IMR-90 (cell line): Measurements from ENCODE around the gene KRTAP5-10. TPM values are rescaled to one million over a fixed set of nuclear protein-coding genes. Genes with fewer than 3 reads are reported as not detected.
"Not testable (repeated sequence)": the region's sequence is repeated elsewhere in the genome, so short reads cannot be mapped to it uniquely, and the experiment has no call there.

Source experiments
- ATAC-seq: fragments of 200-7000 bp; cut with Tn5 transposase; 2 replicates; pipeline ENCODE4 v1.9.1; 2020; ENCODE audit warnings: low read depth, mild to moderate bottlenecking, moderate library complexity
- BruUV-seq: library from RNA; stranded (reverse); fragments of 400-500 nt; replicated peaks from 2 replicates; lab custom pipeline; 2021; lab: Mats Ljungman, UMichigan
- CTCF ChIA-PET: fragments of 300-600 bp; formaldehyde crosslinking; extraction: SDS; loops from one replicate; lab custom pipeline; 2021; ENCODE audit warnings: antibody characterized with exemption; lab: Yijun Ruan, JAX
- POLR2A ChIA-PET: fragments of 300-600 bp; sonication (Branson Sonifier 250); formaldehyde crosslinking; loops from one replicate; lab custom pipeline; 2022; ENCODE audit warnings: antibody characterized with exemption; ENCODE audit not compliant: unreplicated experiment; lab: Charles Lee
- DNase-seq: peaks from one replicate; pipeline ENCODE4 v3.0.0; 2013
- H2AFZ ChIP-seq: replicated peaks from 2 replicates; pipeline ENCODE3; 2013; ENCODE audit warnings: low read length, mild to moderate bottlenecking; ENCODE audit not compliant: poor library complexity
- H2AK5ac ChIP-seq: 2 replicates; pipeline ENCODE4 v1.6.1; 2013; ENCODE audit warnings: low read depth, low read length, inconsistent platforms
- H2AK9ac ChIP-seq: replicated peaks from 2 replicates; pipeline ENCODE3; 2013; ENCODE audit warnings: mild to moderate bottlenecking, low read depth, low read length, moderate library complexity; ENCODE audit not compliant: poor library complexity
- H2BK120ac ChIP-seq: 2 replicates; pipeline ENCODE4 v1.6.1; 2013; ENCODE audit warnings: low read depth, low read length, inconsistent platforms
- H2BK15ac ChIP-seq: 3 replicates; pipeline ENCODE4 v1.6.1; 2013; ENCODE audit warnings: low read depth, low read length, inconsistent platforms
- H2BK20ac ChIP-seq: 2 replicates; pipeline ENCODE4 v1.6.1; 2013; ENCODE audit warnings: low read depth, mild to moderate bottlenecking, inconsistent platforms, low read length, moderate library complexity
- H2BK5ac ChIP-seq: 2 replicates; pipeline ENCODE4 v1.6.1; 2013; ENCODE audit warnings: mild to moderate bottlenecking, low read depth, low read length, inconsistent platforms; ENCODE audit not compliant: poor library complexity, severe bottlenecking
- H3K14ac ChIP-seq: replicated peaks from 2 replicates; pipeline ENCODE4 v1.6.1; 2013; ENCODE audit warnings: low read depth, low read length, inconsistent platforms
- H3K18ac ChIP-seq: 2 replicates; pipeline ENCODE4 v1.6.1; 2013; ENCODE audit warnings: low read depth, low read length, control low read depth
- H3K23ac ChIP-seq: 2 replicates; pipeline ENCODE4 v1.6.1; 2013; ENCODE audit warnings: low read depth, low read length, inconsistent platforms
- H3K27ac ChIP-seq: 2 replicates; pipeline ENCODE4 v1.5.1; 2013; ENCODE audit warnings: mild to moderate bottlenecking, control low read depth, low read length; ENCODE audit not compliant: insufficient read depth
- H3K27me3 ChIP-seq: 2 replicates; pipeline ENCODE4 v1.6.1; 2013; ENCODE audit warnings: low read length; ENCODE audit not compliant: control insufficient read depth, insufficient read depth
- H3K36me3 ChIP-seq: 2 replicates; pipeline ENCODE4 v1.6.1; 2013; ENCODE audit warnings: low read length, mixed read lengths; ENCODE audit not compliant: control insufficient read depth, insufficient read depth
- H3K4ac ChIP-seq: 2 replicates; pipeline ENCODE4 v1.6.1; 2013; ENCODE audit warnings: low read depth, low read length, inconsistent platforms
- H3K4me1 ChIP-seq: 2 replicates; pipeline ENCODE4 v1.6.1; 2013; ENCODE audit warnings: low read length, mixed read lengths; ENCODE audit not compliant: control insufficient read depth, insufficient read depth
- H3K4me2 ChIP-seq: 2 replicates; pipeline ENCODE4 v1.6.1; 2013; ENCODE audit warnings: low read depth, mild to moderate bottlenecking, control low read depth, low read length, moderate library complexity
- H3K4me3 ChIP-seq: 2 replicates; pipeline ENCODE4 v1.5.1; 2013; ENCODE audit warnings: low read depth, mild to moderate bottlenecking, control low read depth, low read length, moderate library complexity; ENCODE audit not compliant: insufficient read depth
- H3K56ac ChIP-seq: 2 replicates; pipeline ENCODE4 v1.6.1; 2013; ENCODE audit warnings: low read length, inconsistent platforms; ENCODE audit not compliant: insufficient read depth; ENCODE audit errors: extremely low read depth
- H3K79me1 ChIP-seq, 2 experiments: 2 replicates each; pipeline ENCODE4 v1.6.1; 2013; ENCODE audit warnings: low read length in 2 of 2, inconsistent platforms in 1 of 2, low read depth in 1 of 2
- H3K9ac ChIP-seq: 2 replicates; pipeline ENCODE4 v1.6.1; 2013; ENCODE audit warnings: low read depth, low read length, control low read depth
- H3K9me1 ChIP-seq: 2 replicates; pipeline ENCODE4 v1.6.1; 2013; ENCODE audit warnings: low read length, inconsistent platforms; ENCODE audit not compliant: insufficient read depth
- H3K9me3 ChIP-seq: 2 replicates; pipeline ENCODE4 v1.6.1; 2013; ENCODE audit warnings: low read length; ENCODE audit not compliant: control insufficient read depth, insufficient read depth
- H4K20me1 ChIP-seq: 2 replicates; pipeline ENCODE4 v1.6.1; 2013; ENCODE audit warnings: low read length, inconsistent platforms; ENCODE audit not compliant: insufficient read depth
- H4K5ac ChIP-seq: 2 replicates; pipeline ENCODE4 v1.6.1; 2013; ENCODE audit warnings: mild to moderate bottlenecking, low read depth, low read length, control low read depth
- H4K8ac ChIP-seq, 2 experiments: 2 replicates each; pipeline ENCODE4 v1.6.1; 2013; ENCODE audit warnings: low read depth in 2 of 2, low read length in 2 of 2, control low read depth in 1 of 2, inconsistent platforms in 1 of 2
- H4K91ac ChIP-seq: 2 replicates; pipeline ENCODE4 v1.6.1; 2013; ENCODE audit warnings: low read depth, low read length, inconsistent platforms; ENCODE audit not compliant: insufficient read depth
- WGBS, 2 experiments: methylation state at CpG; one replicate each; pipeline versions ENCODE4 v1.1.5 to v1.1.7; 2013; ENCODE audit warnings: missing lambda C conversion rate in 2 of 2; ENCODE audit not compliant: insufficient read length in 1 of 2; ENCODE audit errors: extremely low coverage in 2 of 2; 5-methylcytosine and 5-hydroxymethylcytosine counted together
- dilution Hi-C: fragments of 300-500 bp; cut with HindIII; formaldehyde crosslinking; loops from one replicate; pipeline ENCODE4 v1.14.3; 2018; ENCODE audit warnings: low sequenced_read_pairs; ENCODE audit not compliant: unreplicated experiment
- in situ Hi-C: fragments of 300-500 bp; cut with MboI; formaldehyde crosslinking; loops from 3 replicates; pipeline ENCODE4 v1.14.3; 2019; ENCODE audit warnings: low sequenced_read_pairs, inconsistent platforms, mixed read lengths
- intact Hi-C: fragments of 100-400 bp; cut with micrococcal nuclease; formaldehyde crosslinking; loops from 2 replicates; pipeline ENCODE4 v1.10.0; 2022
- polyA plus RNA-seq, 3 experiments: library from polyadenylated mRNA; depleted of rRNA; stranded (reverse); fragments of >200 nt; gene quantifications; 2 replicates each; pipeline ENCODE4 v1.2.3, GENCODE V29; 2012; ENCODE audit warnings: low replicate concordance in 1 of 3
- total RNA-seq: library from RNA; depleted of rRNA; stranded (reverse); fragments of >200 nt; gene quantifications from 2 replicates; pipeline ENCODE4 v1.2.3, GENCODE V29; 2012

Gene KRTAP5-10
- total and polyA plus RNA-seq, 2 of the 4 experiments (the other 2 are of a cell fraction), result not detected

- in situ Hi-C loops, DNase-seq, H3K27ac ChIP-seq, H2BK15ac ChIP-seq, H2AK5ac ChIP-seq, H3K14ac ChIP-seq, H2AFZ ChIP-seq, BruUV-seq, POLR2A ChIA-PET, H3K9me1 ChIP-seq, dilution Hi-C loops, H3K23ac ChIP-seq, H4K91ac ChIP-seq, H2BK120ac ChIP-seq, H2AK9ac ChIP-seq, intact Hi-C loops, H3K36me3 ChIP-seq, ATAC-seq, H3K4ac ChIP-seq, H3K4me2 ChIP-seq, H3K9ac ChIP-seq, H3K4me1 ChIP-seq, H3K4me3 ChIP-seq, H4K5ac ChIP-seq, H4K8ac ChIP-seq, H4K20me1 ChIP-seq, H2BK5ac ChIP-seq, H3K9me3 ChIP-seq, H3K18ac ChIP-seq, H2BK20ac ChIP-seq, CTCF ChIA-PET, H3K79me1 ChIP-seq, H3K56ac ChIP-seq: not testable (repeated sequence)
- WGBS, 2 experiments, result 23% methylated on average over 7 of the region's 48 CpGs; no CpG with 5 or more reads in 1 of the 2 experiments
- peaks cover 11% of the 10 kb centered on the region for H3K27me3 ChIP-seq
These were observed 41.6 kb downstream of the KRTAP5-10 start for GRCh38 chr11:71606853-71607519.

- BruUV-seq, DNase-seq, H3K14ac ChIP-seq, H3K18ac ChIP-seq, H4K91ac ChIP-seq, H3K36me3 ChIP-seq, H3K79me1 ChIP-seq, H3K9me3 ChIP-seq, ATAC-seq, CTCF ChIA-PET, H2AK5ac ChIP-seq, H2BK5ac ChIP-seq, H2AK9ac ChIP-seq, H3K56ac ChIP-seq, POLR2A ChIA-PET, H3K4me2 ChIP-seq, H2BK120ac ChIP-seq, H3K4me3 ChIP-seq, H3K27ac ChIP-seq, H2BK15ac ChIP-seq, H3K9me1 ChIP-seq, H4K5ac ChIP-seq, in situ Hi-C loops, H3K9ac ChIP-seq, intact Hi-C loops, H3K4ac ChIP-seq, H3K4me1 ChIP-seq, H4K8ac ChIP-seq, H2AFZ ChIP-seq, H2BK20ac ChIP-seq, H3K23ac ChIP-seq, H4K20me1 ChIP-seq, dilution Hi-C loops: not testable (repeated sequence)
- peaks cover 11% of the 10 kb centered on the region for H3K27me3 ChIP-seq
- 4% methylated on average over 11 of the region's 59 CpGs; no CpG with 5 or more reads in 1 of the 2 experiments for WGBS, 2 experiments
These were observed 42.3 kb downstream of the KRTAP5-10 start for GRCh38 chr11:71607520-71608216.
